ENCODE data around the gene KRT16. TPM values are rescaled to one million over a fixed set of nuclear protein-coding genes. Genes with fewer than 3 reads are reported as not detected.

KRT16 gene
- total and polyA plus RNA-seq, 3 donors from 2014 or later = not detected

DNA sequence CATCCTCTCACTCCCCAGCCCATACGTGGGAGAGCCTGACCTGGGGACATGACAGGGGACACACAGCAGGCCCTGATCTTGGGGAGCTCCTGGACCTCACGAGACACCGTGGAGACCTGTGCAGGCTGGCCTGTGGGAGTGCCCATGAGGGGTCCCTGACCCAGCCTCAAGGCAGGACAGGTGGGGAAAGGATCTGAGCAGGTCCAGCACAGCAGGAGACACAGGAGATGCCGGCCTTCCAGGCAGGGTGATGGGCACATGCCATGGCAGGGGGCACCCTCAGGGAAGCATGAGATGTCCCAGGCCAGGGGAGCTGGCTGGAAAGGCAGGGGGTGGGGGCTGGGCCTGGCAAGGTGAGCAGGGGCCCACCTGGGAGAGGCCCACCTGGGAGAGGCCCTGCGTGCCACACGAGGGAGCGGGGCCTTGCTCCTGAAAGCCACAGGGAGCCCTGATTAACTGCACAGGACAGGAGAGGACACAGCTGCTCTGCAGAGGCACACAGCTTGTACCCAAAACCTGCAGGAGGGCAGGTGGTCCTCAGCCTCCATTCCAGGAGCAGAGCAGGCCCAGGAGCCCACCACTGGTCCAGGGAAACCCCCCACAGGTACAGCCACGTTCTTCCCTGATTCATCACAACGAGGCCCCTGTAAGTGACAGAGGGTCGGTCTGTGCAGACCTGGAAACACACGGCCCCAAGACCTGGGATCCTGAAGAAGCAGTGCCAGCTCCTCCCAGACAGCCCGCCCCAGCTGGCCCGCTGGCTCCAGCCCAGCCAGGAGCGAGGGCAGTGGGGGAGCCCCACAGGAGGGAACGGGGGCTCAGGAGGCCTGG lies 38.4 kb upstream of the KRT16 start:
- Histone ChIP-seq H3K27ac (no peak overlapping the region), H3K27me3 (no peaks in the 10 kb centered on the region), H3K36me3 (ENCODE audit: low read depth, missing control alignments) (no peaks in the 10 kb centered on the region), H3K9me3 (no peaks in the 10 kb centered on the region), H3K4me3 (no peak overlapping the region), H3K4me1 (peaks cover 26% of the 10 kb centered on the region)
- TF ChIP-seq POLR2A (IDR thresholded peaks at IDR 0.05) (no peak), CTCF (IDR thresholded peaks at IDR 0.05) (no peak)
- WGBS, 2 donors = 60 to 83% methylated on average over 2 to 15 of the region's 15 CpGs
- intact Hi-C loops (cut with DNase I; ENCODE audit: low total_unique reads) = no loop called here
- DNase-seq = no peak

- TF ChIP-seq CTCF (IDR thresholded peaks at IDR 0.05) (no peak), POLR2A (IDR thresholded peaks at IDR 0.05) (no peak)
- no peaks in the 10 kb centered on the region for H3K9me3 ChIP-seq
- no peak for DNase-seq
- H3K27me3 ChIP-seq = no peaks in the 10 kb centered on the region
- peaks cover 21% of the 10 kb centered on the region for H3K4me1 ChIP-seq
- 76 to 85% methylated on average over 10 of the region's 10 CpGs for WGBS, 2 donors
- H3K4me3 ChIP-seq = no peak overlapping the region
- H3K27ac ChIP-seq = no peak overlapping the region
- intact Hi-C loops (cut with DNase I; ENCODE audit: low total_unique reads) = loop anchor here (2.0 kb wide), 1 partner anchor 101 kb away; no protein-coding TSS in a partner anchor
- H3K36me3 ChIP-seq (ENCODE audit: low read depth, missing control alignments) = no peaks in the 10 kb centered on the region
These were observed 37.5 kb upstream of the KRT16 start for GRCh38 chr17:41649923-41650519.

DNA sequence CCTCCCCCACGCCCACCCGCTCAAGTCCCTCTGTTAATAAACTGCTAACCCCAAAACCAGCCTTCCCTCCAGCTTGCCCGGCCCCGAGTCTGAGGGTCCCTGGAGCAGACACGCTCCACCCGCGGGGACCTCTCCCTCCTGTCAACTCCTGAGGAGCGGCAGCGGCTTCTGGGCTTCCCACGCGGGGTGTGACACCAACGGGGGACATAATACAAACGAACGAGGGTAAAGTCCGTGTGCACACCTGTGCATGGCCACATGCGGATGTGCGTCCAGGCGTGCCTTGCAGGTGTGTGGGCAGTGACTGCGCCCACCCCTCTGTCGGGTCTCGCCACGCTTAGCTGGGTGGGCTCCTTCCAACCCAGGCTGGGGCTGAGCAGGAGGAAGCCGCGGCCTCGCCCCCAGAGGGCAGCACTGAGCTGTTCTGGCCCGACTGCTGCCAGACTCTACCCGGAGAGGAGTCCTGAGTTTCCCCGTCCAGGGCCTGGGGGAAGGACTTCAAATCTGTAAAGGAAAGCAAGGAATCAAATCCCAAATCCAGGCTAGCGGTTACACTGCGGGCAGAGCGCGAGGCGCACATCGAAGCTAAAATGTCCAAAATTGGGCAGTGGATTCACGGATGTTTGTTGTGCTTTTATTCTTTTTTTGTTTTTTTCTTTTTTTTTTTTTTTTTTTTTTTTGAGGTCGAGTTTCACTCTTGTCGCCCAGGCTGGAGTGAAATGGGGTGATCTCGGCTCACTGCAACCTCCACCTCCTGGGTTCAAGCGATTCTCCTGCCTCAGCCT lies 36.0 kb upstream of the KRT16 start:
- no peak for TF ChIP-seq POLR2A (IDR thresholded peaks at IDR 0.05)
- peak; percentile 84 to 98 (median 90) for TF ChIP-seq CTCF (IDR thresholded peaks at IDR 0.05)
- intact Hi-C loops (cut with DNase I; ENCODE audit: low total_unique reads) = loop anchor here (2.0 kb wide), 1 partner anchor 100 kb away; no protein-coding TSS in a partner anchor
- H3K27me3 ChIP-seq = no peaks in the 10 kb centered on the region
- no peaks in the 10 kb centered on the region for H3K9me3 ChIP-seq
- H3K27ac ChIP-seq = peak overlapping the region in 1 of 2 donors; percentile 72
- H3K4me3 ChIP-seq = peak overlapping the region; percentile 21 to 24
- WGBS, 2 donors = 3 to 5% methylated on average over 36 to 39 of the region's 39 CpGs
- H3K36me3 ChIP-seq (ENCODE audit: low read depth, missing control alignments) = no peaks in the 10 kb centered on the region
- H3K4me1 ChIP-seq = peaks cover 19% of the 10 kb centered on the region
- peak; percentile 90 for DNase-seq

- H3K9me3 ChIP-seq = no peaks in the 10 kb centered on the region
- peaks cover 19% of the 10 kb centered on the region for H3K4me1 ChIP-seq
- 1 to 4% methylated on average over 8 to 22 of the region's 22 CpGs for WGBS, 2 donors
- intact Hi-C loops (cut with DNase I; ENCODE audit: low total_unique reads) = loop anchor here (2.0 kb wide), 1 partner anchor 99 kb away; no protein-coding TSS in a partner anchor
- TF ChIP-seq CTCF (IDR thresholded peaks at IDR 0.05) (peak; percentile 94 to 97 (median 96)), POLR2A (IDR thresholded peaks at IDR 0.05) (no peak)
- no peaks in the 10 kb centered on the region for H3K36me3 ChIP-seq (ENCODE audit: low read depth, missing control alignments)
- H3K27me3 ChIP-seq = no peaks in the 10 kb centered on the region
- peak; percentile 95 for DNase-seq
- H3K4me3 ChIP-seq = peak overlapping the region; percentile 21 to 24
- H3K27ac ChIP-seq = peak overlapping the region in 1 of 2 donors; percentile 72
These were observed 35.4 kb upstream of the KRT16 start for GRCh38 chr17:41647940-41648410.
